Activated naive CD4-positive, alpha-beta T cell treated with anti-CD3 and anti-CD28 coated beads for 36 hours (primary cell): ENCODE measurements around the gene IL6R. TPM values are rescaled to one million over a fixed set of nuclear protein-coding genes. Genes with fewer than 3 reads are reported as not detected.

Source experiments
- CTCF ChIA-PET: fragments of 350-600 bp; sonication (Branson Sonifier 250); formaldehyde crosslinking; loops from one replicate; lab custom pipeline; 2021; ENCODE audit warnings: antibody characterized with exemption; lab: Charles Lee
- DNase-seq: peaks from one replicate; pipeline ENCODE4 v3.0.0-alpha.2; 2020
- H3K27ac Mint-ChIP-seq: one replicate; pipeline ENCODE4 v1.8.0; 2021; ENCODE audit warnings: mild to moderate bottlenecking, mixed read lengths
- H3K27me3 Mint-ChIP-seq: one replicate; pipeline ENCODE4 v1.8.0; 2021; ENCODE audit warnings: low read depth, mixed read lengths
- H3K36me3 Mint-ChIP-seq: one replicate; pipeline ENCODE4 v1.8.0; 2021; ENCODE audit warnings: low read depth, mixed read lengths
- H3K4me1 Mint-ChIP-seq: one replicate; pipeline ENCODE4 v1.8.0; 2021; ENCODE audit warnings: low read depth, mixed read lengths
- H3K4me3 Mint-ChIP-seq: one replicate; pipeline ENCODE4 v1.8.0; 2021; ENCODE audit warnings: mild to moderate bottlenecking, moderate library complexity, mixed read lengths
- H3K9me3 Mint-ChIP-seq: one replicate; pipeline ENCODE4 v1.8.0; 2021; ENCODE audit warnings: mixed read lengths
- intact Hi-C: fragments of 100-400 bp; cut with micrococcal nuclease; formaldehyde crosslinking; loops from one replicate; pipeline ENCODE4 v1.15.1; 2023
- total RNA-seq, 2 experiments: library from RNA; stranded (reverse); gene quantifications; one replicate each; pipeline ENCODE4 v1.2.3, GENCODE V29; 2021

The IL6R gene
- total RNA-seq, 2 experiments from 2014 or later = 17.3 to 25.9 TPM

DNA sequence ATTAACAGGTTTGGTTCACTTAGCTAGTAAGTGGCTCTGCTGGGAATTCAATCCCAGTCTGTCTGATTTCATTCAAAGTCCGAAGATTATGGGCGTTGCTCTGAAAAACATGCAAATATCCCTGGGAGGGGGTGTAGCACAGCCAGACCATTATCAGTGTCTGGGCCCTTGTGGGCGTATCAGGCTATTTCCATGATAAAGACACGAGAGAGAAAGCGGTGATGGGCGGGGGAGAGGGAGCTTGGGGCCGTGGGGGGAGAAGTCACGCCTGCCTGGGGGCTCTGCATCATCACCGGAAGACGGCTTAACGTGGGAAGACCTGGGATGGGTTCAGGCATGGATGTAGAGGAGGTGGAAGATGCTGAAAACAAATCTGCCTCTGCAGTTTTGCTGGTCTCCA, 25.8 kb downstream of the IL6R start:
- Mint-ChIP-seq H3K27me3 (no peaks in the 10 kb centered on the region), H3K36me3 (peaks cover 15% of the 10 kb centered on the region), H3K4me3 (no peak overlapping the region), H3K4me1 (peaks cover 50% of the 10 kb centered on the region), H3K9me3 (no peaks in the 10 kb centered on the region), H3K27ac (peak overlapping the region; percentile 50)
- no peak for DNase-seq
- CTCF ChIA-PET = interaction anchor here (1.0 kb wide), 2 partner anchors 9 to 13 kb away, joined by 3 read pairs; no protein-coding TSS in a partner anchor
- intact Hi-C loops = no loop called here

DNA sequence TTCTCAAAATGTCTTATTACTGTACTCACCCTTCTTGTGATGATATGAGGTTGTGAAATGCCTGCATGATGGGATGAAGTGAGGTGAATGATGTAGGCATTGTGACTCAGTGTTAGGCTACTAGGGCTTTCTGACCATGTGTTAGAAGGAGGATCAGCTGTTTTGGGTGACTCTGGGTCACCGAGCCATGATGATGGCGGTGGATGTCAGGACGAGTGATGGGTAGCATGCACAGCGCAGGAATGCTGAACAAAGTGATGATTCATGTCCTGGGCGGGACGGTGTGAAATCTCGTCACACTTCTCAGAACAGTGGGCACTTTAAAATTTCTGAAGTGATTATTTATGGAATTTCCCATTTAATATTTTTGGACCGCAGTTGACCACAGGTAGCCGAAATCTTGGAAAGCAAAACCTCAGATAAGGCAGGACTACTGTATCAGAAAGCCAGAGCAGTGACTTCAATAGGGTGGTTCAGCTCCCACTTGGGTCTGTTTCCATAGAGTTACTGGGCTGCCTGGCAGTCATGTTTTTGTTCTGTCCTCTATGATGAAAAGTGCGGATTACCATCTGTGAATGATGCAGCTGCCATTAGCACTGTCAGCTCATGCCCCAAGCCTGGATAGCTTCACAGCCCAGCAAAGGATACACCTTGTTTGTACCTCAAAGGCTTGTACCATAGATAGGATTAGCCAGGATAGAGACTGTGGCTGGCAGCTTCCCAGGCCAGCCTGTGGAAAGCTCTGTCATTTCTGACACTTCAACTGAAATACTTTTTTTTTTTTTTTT, 26.6 kb downstream of the IL6R start:
- Mint-ChIP-seq H3K4me3 (no peak overlapping the region), H3K27me3 (no peaks in the 10 kb centered on the region), H3K9me3 (no peaks in the 10 kb centered on the region), H3K36me3 (peaks cover 17% of the 10 kb centered on the region), H3K4me1 (peaks cover 45% of the 10 kb centered on the region), H3K27ac (no peak overlapping the region)
- intact Hi-C loops = no loop called here
- peak; percentile 66 for DNase-seq
- CTCF ChIA-PET = interaction anchor here (1.0 to 1.1 kb wide), 2 partner anchors 9 to 28 kb away, joined by 3 to 4 read pairs; no protein-coding TSS in a partner anchor

DNA sequence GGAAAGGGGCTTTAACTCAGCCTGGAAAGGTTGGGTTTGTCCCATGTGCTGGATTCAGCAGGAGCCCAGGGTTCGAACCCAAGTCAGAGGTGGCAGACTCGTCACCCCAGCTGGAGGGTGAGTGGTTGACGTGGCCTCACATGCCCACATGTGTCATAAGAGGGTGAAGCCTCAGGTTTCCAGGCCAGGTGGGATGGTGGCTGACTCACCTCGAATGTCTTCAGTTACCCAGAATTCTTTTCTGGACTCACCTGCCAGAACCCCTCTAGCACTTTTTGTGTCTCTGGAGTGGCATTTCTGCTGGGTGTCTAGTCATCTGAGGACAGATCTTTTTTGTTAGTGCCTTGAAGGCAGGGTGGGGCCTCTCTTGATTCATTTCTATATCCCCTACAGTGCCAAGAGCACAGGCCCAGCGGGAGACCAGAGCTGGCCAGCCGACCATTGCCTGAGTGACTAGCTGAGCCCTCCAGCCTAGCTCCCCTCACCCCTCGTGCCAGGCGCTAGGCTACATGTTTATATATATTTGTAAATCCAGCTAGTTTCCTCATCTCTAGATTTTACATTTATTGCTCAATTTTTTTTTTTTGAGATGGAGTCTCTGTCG, 28.1 kb downstream of the IL6R start:
- Mint-ChIP-seq H3K27ac (no peak overlapping the region), H3K36me3 (peaks cover 21% of the 10 kb centered on the region), H3K27me3 (no peaks in the 10 kb centered on the region), H3K9me3 (no peaks in the 10 kb centered on the region), H3K4me1 (peaks cover 42% of the 10 kb centered on the region), H3K4me3 (no peak overlapping the region)
- CTCF ChIA-PET = no interaction called here
- intact Hi-C loops = no loop called here
- DNase-seq = peak; percentile 58

DNA sequence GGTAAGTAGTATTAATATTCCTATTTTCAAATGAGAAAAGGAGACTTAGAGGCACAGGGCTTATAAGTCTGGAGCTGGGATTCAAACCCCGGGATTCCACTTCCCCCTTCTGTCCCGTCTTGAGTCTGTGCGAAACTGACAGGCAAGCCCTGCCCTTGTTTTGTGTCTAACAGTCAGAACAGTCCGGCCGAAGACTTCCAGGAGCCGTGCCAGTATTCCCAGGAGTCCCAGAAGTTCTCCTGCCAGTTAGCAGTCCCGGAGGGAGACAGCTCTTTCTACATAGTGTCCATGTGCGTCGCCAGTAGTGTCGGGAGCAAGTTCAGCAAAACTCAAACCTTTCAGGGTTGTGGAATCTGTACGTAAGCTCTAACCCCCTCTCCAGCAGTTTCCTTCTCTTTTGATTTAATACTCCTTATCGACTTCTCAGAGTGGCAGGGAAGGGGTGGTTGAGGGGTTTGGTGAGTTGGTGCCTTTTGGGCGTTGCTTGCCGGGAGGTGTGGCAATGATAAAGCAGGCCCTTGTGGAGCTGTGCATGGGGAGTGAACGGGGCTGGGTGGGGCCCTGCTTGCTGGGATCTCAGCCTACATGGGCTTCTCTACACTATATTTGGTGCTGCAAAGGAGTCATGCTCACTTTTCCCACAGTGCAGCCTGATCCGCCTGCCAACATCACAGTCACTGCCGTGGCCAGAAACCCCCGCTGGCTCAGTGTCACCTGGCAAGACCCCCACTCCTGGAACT, 29.4 kb downstream of the IL6R start:
- Mint-ChIP-seq H3K4me3 (no peak overlapping the region), H3K4me1 (peaks cover 50% of the 10 kb centered on the region), H3K27ac (no peak overlapping the region), H3K27me3 (no peaks in the 10 kb centered on the region), H3K36me3 (peaks cover 21% of the 10 kb centered on the region), H3K9me3 (no peaks in the 10 kb centered on the region)
- CTCF ChIA-PET = interaction anchor here (0.6 kb wide), 1 partner anchor 19 kb away, joined by 3 read pairs; no protein-coding TSS in a partner anchor
- DNase-seq = no peak
- intact Hi-C loops = no loop called here

DNA sequence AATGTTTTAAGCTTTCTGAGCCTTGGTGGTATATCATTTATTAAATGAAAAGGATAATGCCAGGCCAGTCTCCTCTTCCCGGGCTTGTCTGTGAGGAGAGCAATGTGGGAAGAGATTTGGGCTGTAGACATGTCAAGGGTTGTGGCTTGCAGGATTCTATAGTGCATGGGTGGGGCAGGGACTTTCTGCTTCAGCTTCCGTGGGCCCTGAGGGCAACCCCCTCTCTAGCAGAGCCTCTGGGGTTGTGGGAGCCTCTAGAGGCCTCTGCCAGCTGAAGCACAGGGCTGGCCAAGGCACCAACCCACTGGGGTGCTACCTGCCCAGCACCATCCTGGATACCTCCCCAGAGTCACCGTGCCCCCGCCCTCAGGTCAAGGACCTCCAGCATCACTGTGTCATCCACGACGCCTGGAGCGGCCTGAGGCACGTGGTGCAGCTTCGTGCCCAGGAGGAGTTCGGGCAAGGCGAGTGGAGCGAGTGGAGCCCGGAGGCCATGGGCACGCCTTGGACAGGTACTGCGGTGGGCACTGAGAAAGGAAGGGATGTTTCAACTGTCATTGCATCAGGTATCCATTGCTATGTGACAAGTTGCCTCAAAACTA, 30.6 kb downstream of the IL6R start:
- CTCF ChIA-PET = interaction anchor here (0.7 kb wide), 1 partner anchor 81 kb away, joined by 4 read pairs; no protein-coding TSS in a partner anchor
- Mint-ChIP-seq H3K27ac (no peak overlapping the region), H3K36me3 (peaks cover 20% of the 10 kb centered on the region), H3K4me1 (peaks cover 53% of the 10 kb centered on the region), H3K4me3 (no peak overlapping the region), H3K9me3 (no peaks in the 10 kb centered on the region), H3K27me3 (no peaks in the 10 kb centered on the region)
- intact Hi-C loops = no loop called here
- DNase-seq = no peak

DNA sequence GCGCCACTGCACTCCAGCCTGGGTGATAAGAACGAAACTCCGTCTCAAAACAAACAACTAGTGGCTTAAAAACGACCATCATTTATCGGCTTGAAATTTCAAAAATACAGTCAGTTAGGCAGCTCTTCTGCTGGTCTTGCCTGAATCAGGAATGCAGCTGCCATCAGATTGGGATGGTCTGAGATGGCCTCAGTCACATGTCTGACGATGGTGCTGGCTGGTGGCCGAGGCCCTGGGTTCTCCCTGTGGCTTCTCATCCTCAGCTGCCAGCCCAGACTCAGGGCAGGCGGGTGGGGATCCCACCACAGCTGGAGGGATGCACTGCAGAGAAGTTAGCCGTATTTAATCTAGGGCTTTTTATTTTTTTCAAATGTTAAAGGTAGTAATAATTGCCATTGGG, 31.3 kb downstream of the IL6R start:
- Mint-ChIP-seq H3K27me3 (no peaks in the 10 kb centered on the region), H3K4me1 (peaks cover 54% of the 10 kb centered on the region), H3K36me3 (peaks cover 21% of the 10 kb centered on the region), H3K9me3 (no peaks in the 10 kb centered on the region), H3K27ac (no peak overlapping the region), H3K4me3 (no peak overlapping the region)
- no peak for DNase-seq
- intact Hi-C loops = no loop called here
- CTCF ChIA-PET = interaction anchor here (0.7 kb wide), 1 partner anchor 80 kb away, joined by 4 read pairs; no protein-coding TSS in a partner anchor

DNA sequence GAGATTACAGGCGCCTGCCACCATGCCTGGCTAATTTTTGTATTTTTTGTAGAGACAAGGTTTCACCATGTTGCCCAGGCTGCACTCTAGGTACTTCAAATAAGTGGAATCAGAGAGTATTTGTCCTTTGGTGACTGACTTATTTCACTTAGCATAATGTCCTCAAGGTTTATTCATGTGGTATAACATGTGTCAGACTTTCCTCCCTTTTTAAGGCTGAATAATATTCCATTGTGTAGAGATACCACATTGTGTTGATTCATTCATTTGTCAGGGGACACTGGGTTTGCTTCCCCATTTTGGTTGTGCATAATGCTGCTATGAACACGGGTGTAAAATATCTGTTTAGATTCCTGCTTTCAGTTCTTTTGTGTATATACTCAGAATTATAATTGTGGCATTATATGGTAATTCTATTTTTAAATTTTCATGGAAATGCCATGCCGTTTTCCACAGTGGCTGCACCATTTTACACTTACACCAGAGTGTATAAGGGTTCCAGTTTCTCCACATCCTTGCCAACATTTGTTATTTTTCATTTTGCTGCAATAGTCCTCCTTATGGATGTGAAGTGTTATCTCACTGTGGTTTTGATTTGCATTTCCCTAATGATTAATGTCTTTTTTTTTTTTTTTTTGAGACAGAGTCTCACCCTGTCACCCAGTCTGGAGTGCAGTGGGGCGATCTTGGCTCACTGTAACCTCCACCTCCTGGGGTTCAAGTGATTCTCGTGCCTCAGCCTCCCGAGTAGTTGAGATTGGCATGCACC, 35.1 kb downstream of the IL6R start:
- CTCF ChIA-PET = interaction anchor here (0.8 to 1.0 kb wide), 3 partner anchors 10 to 37 kb away, joined by 3 to 6 read pairs (median 3); no protein-coding TSS in a partner anchor
- Mint-ChIP-seq H3K4me1 (peaks cover 62% of the 10 kb centered on the region), H3K9me3 (no peaks in the 10 kb centered on the region), H3K36me3 (peaks cover 19% of the 10 kb centered on the region), H3K27ac (peak overlapping the region; percentile 79), H3K4me3 (peak overlapping the region; percentile 26), H3K27me3 (no peaks in the 10 kb centered on the region)
- intact Hi-C loops = loop anchor here (1.0 to 2.0 kb wide), 2 partner anchors 21 to 33 kb away; no protein-coding TSS in a partner anchor
- no peak for DNase-seq

DNA sequence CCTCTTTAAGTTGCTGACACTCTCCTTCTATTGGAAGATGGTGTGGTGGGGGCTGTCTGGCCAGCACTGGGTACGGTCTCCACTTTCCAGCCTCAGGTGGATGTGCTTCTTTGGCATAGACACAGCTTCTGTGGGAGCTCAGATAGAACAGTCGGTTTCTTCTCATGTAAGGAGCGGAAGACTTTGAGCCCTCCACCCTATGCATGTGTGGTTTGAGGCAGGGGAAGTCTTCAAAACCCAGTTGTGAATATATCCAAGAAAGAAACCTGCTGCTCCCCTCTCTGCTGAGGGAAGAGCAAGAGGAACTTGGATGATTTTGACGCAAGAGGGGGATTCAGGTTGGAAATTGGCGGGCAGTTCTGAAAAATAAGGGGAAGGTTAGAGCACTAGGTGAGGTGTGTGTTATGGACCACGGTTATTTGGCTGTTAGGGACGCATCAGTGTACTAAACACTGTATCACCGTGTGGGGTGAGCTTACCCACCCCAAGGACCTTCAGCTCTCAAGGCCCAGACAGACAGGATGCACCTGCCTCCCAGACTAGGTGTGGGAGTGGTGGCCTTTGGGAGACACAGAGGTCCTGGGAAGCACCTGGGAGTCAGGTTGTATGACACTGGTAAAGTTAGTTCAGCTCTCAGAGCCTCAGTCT, 36.2 kb downstream of the IL6R start:
- no peak for DNase-seq
- intact Hi-C loops = loop anchor here (2.0 kb wide), 1 partner anchor 23 kb away; no protein-coding TSS in a partner anchor
- Mint-ChIP-seq H3K4me3 (no peak overlapping the region), H3K27me3 (no peaks in the 10 kb centered on the region), H3K4me1 (peaks cover 72% of the 10 kb centered on the region), H3K36me3 (peaks cover 25% of the 10 kb centered on the region), H3K9me3 (no peaks in the 10 kb centered on the region), H3K27ac (no peak overlapping the region)
- CTCF ChIA-PET = interaction anchor here (0.7 to 1.7 kb wide), 8 partner anchors 22 to 107 kb away, joined by 3 to 7 read pairs (median 3); partner anchors contain the start of gene IL6R

DNA sequence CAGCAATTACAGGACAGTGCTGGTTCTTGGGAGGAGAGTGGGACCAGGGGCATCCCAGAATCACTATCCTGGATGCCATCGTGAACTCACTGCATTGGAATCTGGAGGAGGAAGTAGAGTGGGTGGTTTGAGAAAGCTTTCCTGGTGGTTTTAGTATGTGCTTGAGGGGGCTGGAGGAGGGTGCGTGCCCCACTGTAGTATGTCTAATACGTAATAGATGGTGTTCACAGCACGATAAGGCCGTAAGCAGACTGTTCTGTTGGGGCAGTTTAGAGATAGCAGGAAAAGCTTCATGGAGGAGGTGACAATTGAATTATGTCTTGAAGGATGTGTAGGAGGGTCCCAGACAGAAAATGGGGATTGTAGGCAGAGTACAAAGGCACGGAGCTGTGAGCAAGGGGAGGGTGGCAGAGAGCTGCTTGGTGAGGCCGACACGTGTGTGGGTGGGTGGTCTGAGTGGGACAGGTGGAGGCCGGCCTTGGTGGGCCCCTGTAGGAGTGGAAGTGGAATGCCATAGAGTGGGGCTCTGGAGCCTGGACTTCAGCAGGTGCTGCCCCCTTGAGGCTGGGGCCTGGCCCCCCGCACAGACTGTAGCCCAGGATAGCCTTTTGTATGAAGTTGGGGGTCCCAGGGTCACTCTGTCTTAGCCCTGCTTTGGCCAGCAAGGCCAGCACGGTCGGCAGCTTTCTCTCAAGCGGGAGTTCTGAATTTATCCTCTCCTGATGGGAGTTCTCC, 37.0 kb downstream of the IL6R start:
- Mint-ChIP-seq H3K4me3 (no peak overlapping the region), H3K4me1 (peaks cover 72% of the 10 kb centered on the region), H3K36me3 (peaks cover 23% of the 10 kb centered on the region), H3K27ac (no peak overlapping the region), H3K27me3 (no peaks in the 10 kb centered on the region), H3K9me3 (no peaks in the 10 kb centered on the region)
- intact Hi-C loops = no loop called here
- no peak for DNase-seq
- CTCF ChIA-PET = interaction anchor here (0.7 to 1.7 kb wide), 12 partner anchors 15 to 261 kb away, joined by 3 to 7 read pairs (median 4); no protein-coding TSS in a partner anchor

DNA sequence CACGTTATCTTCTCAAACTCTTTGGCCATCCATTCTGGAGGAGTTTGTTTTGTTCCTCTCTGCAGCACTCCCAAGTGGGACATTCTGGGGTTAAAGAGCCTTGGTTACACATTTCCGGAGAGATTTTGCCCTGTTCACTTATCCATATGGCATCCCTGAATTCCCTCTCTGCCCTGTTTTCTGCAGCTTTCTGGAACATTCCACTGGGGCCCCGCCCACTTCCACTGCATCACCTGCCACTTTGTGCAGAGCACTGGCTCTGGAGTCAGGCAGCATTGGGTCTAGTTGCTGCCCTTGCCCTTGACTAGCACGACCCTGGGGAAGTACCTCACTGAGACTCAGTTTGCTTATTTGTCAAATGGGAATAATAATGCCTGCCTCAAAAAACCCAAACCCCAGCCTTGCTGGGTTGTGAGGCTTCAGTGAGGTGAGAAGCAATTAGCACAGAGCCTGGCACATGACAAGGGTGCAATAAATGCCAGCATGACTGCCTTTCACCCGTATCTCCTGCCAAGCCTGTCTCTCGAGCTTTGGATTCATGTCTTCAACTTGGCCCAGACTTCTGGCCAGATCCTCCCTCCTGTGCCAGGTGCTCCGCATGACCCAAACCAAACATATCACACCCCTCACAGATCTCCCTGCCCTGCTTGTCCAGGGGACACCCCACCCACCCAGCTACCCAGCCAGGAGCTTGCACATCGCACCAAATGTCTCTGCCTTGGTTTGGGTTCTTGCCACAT, 38.3 kb downstream of the IL6R start:
- intact Hi-C loops = no loop called here
- DNase-seq = no peak
- H3K9me3 Mint-ChIP-seq = no peaks in the 10 kb centered on the region
- H3K4me1 Mint-ChIP-seq = peaks cover 66% of the 10 kb centered on the region
- H3K27me3 Mint-ChIP-seq = no peaks in the 10 kb centered on the region
- H3K4me3 Mint-ChIP-seq = no peak overlapping the region
- CTCF ChIA-PET = interaction anchor here (0.6 to 1.8 kb wide), 7 partner anchors 13 to 40 kb away, joined by 3 to 7 read pairs (median 4); no protein-coding TSS in a partner anchor
- peaks cover 24% of the 10 kb centered on the region for H3K36me3 Mint-ChIP-seq
- H3K27ac Mint-ChIP-seq = no peak overlapping the region
